GM19372 (cell line): ENCODE measurements around the gene ANK2.

ENCODE experiments used
- ATAC-seq: cut with Tn5 transposase; IDR thresholded peaks from one replicate; pipeline ENCODE4 v1.9.1; 2021; ENCODE audit warnings: mild to moderate bottlenecking, low read depth, moderate library complexity; ENCODE audit not compliant: unreplicated experiment

Gene ANK2

DNA sequence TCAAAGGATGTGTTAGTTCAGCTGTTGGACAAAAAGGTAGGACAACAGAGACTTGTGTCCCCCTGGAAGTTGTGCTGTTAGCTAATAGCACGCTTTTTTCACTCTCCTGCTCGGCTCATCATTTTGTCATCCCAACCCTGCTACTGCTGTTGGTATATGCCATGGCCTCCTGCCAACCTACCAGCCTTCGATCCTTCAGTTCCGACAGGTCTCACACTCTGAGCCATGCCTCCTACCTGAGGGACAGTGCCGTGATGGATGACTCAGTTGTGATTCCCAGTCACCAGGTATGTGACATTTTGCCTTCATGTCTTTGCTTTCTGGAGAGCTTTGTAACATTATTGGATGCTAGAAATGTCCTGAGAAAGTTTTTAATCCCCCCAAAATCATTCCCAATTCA lies 268.1 kb downstream of the ANK2 start:
- ATAC-seq: no peak

DNA sequence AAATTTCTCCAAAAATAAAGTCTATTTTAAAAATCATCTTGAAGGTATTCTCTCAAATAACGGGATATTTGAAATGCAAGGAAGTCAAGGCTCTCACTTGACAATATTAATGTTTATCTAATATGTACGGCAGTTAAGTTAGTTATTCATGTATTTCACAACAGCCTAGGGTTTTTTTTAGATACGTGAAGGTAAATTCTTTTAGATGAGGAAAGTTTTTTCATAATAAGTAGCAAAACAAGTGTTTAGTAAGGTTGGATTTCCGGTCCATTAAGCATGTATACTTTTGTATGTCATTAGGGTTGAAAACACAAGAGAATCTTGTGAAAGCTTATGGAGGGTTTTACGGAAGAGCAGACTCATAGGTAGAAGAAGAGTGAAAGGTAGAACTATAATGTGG lies 273.3 kb downstream of the ANK2 start:
- ATAC-seq: no peak

DNA sequence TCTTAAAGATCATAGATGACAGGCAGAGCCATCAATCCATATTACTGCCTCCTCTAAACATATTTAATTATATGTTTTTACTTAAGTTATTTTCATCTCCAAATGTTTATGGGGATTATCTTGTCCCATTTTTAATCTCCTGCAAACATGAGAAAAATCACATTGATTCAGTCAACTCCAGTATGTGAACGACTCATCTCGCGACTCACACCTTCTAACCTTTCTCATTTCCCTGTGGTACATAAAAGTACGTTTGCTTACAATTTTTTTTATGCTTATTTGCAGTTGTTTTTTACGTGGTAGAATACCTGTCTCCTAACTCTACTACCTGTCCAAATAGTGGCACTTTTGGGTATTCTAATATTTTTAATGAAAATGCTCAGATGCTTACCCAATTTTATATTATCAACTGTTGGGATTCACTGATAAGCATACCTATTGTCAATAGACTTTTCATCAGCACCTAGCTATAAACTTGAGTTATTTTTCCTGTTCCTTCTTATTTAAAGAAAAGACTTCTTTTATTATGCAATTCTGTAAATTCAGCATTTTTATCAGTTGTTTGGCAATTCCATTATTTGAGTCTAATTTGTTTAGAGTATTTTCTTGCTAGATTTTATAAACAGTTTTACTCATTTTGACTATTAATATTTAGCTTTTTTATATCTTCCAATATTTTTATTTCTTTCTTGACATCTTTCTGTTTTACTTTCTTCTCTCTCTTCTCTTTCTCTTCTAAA lies 276.6 kb downstream of the ANK2 start:
- ATAC-seq: no peak

DNA sequence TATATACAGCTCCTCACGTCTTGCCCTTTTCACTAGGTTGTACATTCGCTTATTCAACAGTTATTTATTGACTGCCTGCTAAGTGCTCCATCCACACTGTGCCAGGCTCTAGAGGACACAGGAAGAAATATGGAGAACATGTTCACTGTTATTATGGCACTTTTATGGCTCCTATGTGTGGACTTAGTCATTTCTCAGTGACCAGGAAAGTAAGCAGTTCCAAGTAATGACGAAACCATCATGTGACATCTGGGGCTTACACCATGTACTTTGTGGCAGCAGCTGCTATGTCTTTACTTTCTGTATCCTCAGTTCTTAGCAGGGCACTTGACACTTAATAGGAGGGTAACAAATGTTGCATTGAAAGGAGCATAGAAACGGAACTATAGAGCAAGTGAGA lies 278.0 kb downstream of the ANK2 start:
- ATAC-seq: no peak

DNA sequence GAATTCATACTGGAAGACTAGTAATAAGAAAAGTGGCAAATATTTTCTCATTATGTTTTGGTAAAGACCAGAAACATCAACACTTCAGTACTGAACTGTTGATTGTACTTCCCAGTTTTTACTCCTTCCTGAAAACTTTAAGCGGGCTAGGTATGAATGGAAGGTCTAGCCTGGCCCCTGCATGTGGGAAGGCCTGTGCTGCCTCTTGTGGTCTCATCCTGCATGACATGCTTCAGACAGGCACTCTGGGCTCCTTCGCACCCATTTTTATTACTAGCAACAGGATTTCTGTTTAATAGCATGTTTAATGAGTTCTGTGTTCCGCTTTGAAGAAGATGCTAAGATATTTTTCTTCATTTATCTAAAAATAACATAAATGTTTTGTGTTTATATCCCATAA lies 279.1 kb downstream of the ANK2 start:
- ATAC-seq: no peak

DNA sequence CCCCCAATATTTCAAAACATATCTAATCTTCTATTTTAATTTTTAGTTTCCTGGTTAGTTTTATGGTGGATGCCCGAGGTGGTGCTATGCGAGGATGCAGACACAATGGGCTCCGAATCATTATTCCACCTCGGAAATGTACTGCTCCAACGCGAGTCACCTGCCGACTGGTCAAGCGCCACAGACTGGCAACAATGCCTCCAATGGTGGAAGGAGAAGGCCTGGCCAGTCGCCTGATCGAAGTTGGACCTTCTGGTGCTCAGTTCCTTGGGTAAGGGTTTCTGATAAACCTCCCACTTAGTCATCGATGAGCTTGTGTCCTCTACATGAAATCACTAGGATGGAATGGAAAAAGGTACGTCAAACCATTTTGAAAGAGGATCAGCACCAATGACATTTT lies 280.7 kb downstream of the ANK2 start:
- ATAC-seq: no peak

DNA sequence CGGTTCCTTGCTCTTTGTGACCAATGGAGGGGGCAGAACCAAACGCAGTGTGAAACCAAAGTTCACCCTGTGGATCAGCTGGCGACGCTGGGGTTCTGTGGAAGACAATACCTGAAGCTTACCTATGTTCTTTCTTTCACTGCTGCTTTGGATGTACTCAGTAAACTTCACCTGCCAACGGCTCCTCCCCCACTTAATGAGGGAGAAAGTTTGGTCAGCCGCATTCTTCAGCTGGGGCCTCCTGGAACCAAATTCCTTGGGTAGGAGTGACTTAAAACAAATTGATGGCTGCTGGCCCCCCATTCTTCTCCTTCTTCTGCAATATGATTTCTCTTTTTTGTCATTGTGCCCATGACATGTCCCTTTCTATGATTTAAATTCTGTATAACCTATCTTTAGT lies 282.4 kb downstream of the ANK2 start:
- ATAC-seq: no peak

DNA sequence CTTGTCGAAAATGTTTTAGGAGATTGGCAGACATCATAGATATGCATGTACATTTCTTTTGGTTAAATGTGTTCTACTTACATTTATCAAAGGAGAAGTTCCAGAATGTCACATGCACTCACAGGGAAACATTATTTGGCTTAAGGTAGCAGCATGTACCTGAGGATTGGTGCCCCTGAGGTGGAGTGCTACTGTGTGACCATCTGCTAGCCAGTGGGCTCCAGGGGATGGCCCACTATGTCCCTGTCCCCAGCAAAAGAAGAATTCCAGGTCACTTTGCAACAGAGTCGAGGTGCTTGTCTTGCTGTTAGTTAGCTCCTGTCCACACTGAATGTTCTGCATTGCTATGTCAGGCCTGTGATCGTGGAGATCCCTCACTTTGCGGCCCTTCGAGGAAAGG lies 283.2 kb downstream of the ANK2 start:
- ATAC-seq: no peak

DNA sequence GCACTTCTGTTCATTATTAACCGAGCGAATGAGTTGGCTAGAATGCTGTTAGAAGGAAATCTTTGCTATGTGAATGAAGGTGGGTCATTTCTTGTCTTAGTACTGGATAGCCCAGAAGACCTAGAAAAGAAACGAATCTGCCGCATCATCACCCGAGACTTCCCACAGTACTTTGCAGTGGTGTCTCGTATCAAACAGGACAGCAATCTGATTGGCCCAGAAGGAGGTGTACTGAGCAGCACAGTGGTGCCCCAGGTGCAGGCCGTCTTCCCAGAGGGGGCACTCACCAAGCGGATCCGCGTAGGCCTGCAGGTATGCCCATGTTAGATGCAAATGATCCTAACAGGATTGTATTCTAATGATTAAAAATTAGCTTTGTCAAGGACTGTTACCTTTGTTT lies 286.3 kb downstream of the ANK2 start:
- ATAC-seq: no peak

DNA sequence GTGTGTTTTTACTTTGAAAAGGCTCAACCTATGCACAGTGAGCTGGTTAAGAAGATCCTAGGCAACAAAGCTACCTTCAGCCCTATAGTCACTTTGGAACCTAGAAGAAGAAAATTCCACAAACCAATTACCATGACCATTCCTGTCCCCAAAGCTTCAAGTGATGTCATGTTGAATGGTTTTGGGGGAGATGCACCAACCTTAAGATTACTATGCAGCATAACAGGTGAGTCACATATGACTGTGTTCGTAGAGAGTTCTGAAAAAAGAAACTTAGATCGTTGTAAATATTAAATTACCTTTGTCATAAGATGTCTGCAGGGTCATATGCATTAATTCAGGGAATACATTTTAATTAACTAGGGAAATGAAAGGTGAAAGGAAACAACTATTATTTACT lies 287.1 kb downstream of the ANK2 start:
- ATAC-seq: no peak

DNA sequence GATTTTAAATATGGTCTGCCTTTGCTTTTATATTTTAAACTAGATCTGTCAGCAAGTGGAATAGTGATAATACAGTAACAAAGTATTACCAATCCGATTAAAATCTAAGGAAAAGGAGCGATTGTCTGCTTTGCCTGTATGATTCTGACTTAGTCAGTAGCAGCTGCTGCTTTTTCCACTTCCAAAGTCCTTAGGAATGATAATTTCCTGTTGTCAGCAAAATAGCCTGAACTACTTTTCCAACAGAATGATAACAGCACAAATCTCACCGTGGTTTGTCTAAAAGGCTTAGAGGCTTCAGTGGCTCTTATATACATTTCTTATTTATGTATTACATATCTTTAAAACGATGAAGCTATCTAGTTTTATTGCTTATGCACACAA lies 290.0 kb downstream of the ANK2 start:
- no peak for ATAC-seq

DNA sequence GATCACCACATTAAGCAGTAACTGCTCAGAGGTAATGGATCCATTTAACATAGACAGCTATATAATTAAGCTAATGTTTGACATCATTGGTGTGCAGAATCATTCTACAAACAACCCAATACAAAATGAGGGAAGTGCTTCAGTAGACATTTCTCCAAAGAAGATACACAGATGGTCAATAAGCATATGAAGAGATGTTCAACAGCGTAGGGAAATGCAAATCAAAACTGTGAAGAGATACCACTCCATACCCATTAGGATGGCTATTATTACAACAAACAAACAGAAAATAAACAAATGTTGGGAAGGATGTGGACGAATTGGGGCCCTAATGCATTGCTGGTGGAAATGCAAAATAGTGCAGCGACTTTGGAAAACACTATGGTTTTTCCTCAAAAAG lies 294.6 kb downstream of the ANK2 start:
- ATAC-seq: no peak

DNA sequence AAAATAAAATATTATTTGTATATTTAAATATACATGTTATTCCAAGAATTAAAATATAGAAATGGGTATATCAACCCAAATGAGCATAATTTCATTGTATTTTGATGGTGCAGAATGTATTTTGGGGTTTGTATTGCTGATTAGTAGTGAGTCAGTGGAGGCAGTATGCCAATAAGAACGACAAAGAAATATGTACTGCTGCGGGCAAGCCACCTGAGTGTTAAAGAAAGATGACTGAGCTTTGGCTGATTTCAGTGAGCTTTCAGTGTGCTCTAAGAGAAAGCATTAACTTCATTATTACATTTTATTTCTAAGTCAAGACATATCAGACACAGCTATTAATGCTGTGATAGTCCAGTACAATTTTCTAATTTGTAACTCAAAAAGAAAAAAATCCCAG lies 297.8 kb downstream of the ANK2 start:
- no peak for ATAC-seq

DNA sequence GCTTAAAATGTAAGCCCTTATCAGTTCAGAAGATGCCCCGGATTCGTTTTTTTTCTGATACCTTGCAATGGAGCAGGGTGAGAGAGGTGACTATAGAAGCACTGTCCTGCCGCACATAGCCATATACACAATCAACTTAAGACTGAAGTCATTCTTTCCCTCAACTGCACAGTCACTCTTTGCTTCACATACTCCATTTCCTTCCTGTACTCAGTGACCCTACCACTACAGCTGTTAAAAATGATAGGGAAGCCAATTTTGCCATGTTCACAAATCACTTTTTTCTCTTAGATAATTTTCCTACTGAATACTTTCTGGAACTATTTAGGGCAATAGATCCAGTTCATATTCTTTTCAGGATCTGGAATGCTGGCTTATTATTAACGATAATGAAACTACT lies 300.0 kb downstream of the ANK2 start:
- ATAC-seq: no peak

DNA sequence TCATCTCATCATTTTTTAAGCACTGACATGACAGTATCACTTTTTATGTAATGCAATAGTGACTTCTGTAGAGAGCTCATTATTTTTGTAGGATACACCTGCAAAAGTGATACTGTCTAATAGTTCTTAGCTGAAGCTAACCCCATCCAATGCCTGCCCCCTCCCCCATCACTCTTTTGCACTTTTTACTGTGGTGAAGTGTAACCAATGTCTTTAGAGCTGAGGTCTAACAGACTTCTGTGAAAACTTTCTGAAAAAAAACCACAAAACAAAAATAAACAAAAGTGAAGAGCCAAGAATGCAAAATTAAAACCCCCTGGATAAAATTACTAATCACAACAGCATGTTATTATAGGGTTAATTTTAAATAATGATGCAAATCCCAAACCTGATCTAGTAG lies 301.1 kb downstream of the ANK2 start:
- ATAC-seq: no peak

DNA sequence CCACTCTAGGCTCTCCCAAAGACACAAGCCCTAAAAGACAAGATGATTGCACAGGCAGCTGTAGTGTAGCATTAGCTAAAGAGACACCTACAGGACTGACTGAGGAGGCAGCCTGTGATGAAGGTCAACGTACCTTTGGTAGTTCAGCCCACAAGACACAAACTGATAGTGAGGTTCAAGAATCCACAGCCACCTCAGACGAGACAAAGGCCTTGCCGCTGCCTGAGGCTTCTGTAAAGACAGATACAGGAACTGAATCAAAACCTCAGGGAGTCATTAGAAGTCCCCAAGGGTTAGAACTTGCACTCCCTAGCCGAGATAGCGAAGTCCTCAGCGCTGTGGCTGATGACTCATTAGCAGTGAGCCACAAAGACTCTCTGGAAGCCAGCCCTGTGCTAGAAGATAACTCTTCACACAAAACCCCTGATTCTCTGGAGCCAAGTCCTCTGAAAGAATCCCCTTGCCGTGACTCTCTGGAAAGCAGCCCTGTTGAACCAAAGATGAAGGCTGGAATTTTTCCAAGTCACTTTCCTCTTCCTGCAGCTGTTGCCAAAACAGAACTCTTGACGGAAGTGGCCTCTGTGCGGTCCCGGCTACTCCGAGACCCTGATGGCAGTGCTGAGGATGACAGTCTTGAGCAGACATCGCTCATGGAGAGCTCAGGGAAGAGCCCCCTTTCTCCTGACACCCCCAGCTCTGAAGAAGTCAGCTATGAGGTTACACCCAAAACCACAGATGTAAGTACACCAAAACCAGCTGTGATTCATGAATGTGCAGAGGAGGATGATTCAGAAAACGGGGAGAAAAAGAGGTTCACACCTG lies 306.3 kb downstream of the ANK2 start:
- peak; percentile 93 for ATAC-seq

DNA sequence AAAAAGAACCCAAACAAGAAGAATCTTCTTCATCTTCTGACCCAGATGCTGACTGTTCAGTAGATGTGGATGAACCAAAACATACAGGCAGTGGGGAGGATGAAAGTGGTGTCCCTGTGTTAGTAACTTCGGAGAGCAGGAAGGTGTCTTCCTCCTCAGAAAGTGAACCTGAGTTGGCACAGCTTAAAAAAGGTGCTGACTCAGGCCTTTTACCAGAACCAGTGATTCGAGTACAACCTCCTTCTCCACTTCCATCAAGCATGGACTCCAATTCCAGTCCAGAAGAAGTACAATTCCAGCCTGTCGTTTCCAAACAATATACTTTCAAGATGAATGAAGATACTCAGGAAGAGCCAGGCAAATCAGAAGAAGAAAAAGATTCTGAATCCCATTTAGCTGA lies 307.0 kb downstream of the ANK2 start:
- ATAC-seq: no peak

DNA sequence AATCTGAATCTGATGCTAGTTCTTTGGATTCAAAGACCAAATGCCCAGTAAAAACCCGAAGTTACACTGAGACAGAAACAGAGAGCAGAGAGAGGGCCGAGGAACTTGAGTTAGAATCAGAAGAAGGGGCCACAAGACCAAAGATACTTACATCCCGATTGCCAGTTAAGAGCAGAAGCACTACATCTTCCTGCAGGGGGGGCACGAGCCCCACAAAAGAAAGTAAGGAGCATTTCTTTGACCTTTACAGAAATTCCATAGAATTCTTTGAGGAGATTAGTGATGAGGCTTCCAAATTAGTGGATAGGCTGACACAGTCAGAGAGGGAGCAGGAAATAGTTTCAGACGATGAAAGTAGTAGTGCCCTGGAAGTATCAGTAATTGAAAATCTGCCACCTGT lies 309.3 kb downstream of the ANK2 start:
- no peak for ATAC-seq

DNA sequence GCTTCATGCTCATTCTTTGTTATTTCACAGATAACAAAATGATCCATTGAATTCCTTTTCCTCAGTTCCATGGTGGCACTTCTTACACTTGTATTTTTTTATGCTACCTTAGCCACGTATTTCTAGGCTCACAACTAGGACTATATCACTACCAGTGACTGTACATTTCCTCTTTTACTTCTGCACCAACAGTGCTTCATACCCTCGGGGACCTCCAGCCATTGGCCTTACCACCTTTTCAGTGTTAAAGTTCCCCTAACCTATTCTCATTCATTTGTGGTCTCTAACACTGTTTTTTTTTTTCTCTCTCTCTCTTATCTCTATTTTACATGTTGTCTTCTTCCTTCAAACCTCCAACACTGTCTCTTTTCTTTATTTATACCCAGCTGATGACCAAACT lies 315.9 kb downstream of the ANK2 start:
- no peak for ATAC-seq

DNA sequence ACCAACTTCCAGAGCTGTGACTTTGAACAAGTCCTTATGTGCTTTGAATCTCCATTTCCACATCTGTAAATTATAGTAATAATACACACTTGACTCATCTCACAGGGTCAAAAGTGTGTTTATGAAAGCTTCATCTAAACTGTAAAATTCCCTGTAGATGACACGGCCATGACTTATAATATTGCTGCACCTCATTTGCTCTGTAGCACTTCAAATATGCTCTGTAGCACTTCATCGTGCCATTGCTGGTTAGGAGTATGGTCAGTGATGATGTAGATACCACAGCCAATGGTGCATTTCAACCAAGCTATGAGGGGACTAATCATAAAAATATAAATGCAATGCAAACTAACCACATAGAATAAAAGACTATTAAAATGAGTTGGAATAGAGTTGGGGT lies 318.6 kb downstream of the ANK2 start:
- no peak for ATAC-seq

DNA sequence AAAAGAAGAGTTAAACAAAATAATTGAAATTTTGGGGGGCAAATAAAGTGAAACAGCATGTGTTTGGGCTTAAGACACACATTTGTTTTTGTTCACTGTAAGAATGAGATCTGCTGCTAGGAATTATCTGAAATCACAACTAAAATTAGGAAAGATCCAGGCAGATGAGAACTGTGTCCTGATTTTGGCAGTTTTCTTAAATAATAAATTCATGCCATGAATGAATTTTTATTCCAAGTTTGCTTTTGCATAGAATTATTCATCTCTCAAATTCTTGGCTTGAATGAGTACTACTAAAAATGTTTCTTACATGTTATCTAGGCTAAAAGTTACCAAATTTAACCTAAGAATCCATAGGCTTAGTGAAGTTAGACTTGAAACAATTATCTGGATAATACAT lies 321.7 kb downstream of the ANK2 start:
- ATAC-seq: no peak

DNA sequence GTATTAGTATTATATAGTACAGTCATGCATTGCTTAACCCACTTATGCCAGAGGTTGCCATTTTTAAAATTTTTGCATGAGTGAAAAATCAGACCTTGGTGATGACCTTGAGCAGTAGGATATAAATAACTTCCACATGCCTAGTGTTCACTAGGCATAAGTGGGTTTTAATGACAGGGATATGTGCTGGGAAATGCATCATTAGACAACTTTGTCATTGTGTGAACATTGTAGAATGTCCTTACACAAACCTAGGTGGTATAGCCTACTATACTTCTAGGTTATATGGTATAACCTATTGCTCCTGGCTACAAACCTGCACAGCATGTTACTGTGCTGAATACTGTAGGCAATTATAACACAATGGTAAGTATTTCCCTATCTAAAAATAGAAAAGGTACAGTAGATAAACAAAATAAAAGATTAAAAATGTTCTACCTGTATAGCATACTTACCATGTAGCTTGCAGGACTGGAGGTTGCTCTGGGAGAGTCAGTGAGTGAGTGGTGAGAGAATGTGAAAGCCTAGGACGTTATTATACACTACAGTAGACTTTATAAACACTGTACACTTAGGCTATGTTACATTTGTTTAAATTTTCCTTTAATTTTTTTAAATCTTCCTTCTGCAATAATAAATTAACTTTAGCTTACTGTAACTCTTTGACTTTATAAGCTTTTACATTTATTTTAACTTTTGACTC lies 326.7 kb downstream of the ANK2 start:
- ATAC-seq: no peak
